Karpas-422 (cell line): Measurements from ENCODE around the gene CCDC182. TPM values are rescaled to one million over a fixed set of nuclear protein-coding genes. Genes with fewer than 3 reads are reported as not detected.

Experiments
- DNase-seq: peaks from one replicate; pipeline ENCODE4 v3.0.0-alpha.2; 2015
- H2AFZ ChIP-seq: fragments of 200-600 bp; sonication (generic); 2 replicates; pipeline ENCODE4 v1.6.1; 2014; ENCODE audit warnings: antibody characterized with exemption, low read length, mixed read lengths
- H3K27ac ChIP-seq: fragments of 200-600 bp; sonication (generic); 2 replicates; pipeline ENCODE4 v1.5.1; 2014; ENCODE audit warnings: mild to moderate bottlenecking, low read length, moderate library complexity
- H3K27me3 ChIP-seq: fragments of 200-600 bp; sonication (generic); 2 replicates; pipeline ENCODE4 v1.6.1; 2014; ENCODE audit warnings: low read length, mixed read lengths
- H3K36me3 ChIP-seq: fragments of 200-600 bp; sonication (generic); 2 replicates; pipeline ENCODE4 v1.6.1; 2014; ENCODE audit warnings: low read length, mixed read lengths; ENCODE audit not compliant: insufficient read depth
- H3K4me1 ChIP-seq: fragments of 200-600 bp; sonication (generic); 2 replicates; pipeline ENCODE4 v1.6.1; 2014; ENCODE audit warnings: mild to moderate bottlenecking, low read length, mixed read lengths
- H3K4me2 ChIP-seq: fragments of 200-600 bp; sonication (generic); 2 replicates; pipeline ENCODE4 v1.6.1; 2014; ENCODE audit warnings: low read length, low read depth, mild to moderate bottlenecking; ENCODE audit not compliant: poor library complexity, severe bottlenecking
- H3K4me3 ChIP-seq: fragments of 200-600 bp; sonication (generic); 2 replicates; pipeline ENCODE4 v1.5.1; 2014; ENCODE audit warnings: mild to moderate bottlenecking, antibody characterized with exemption, low read length, mixed read lengths
- H3K79me2 ChIP-seq: fragments of 200-600 bp; sonication (generic); 2 replicates; pipeline ENCODE4 v1.6.1; 2014; ENCODE audit warnings: mild to moderate bottlenecking, low read length, mixed read lengths
- H3K9ac ChIP-seq: fragments of 200-600 bp; sonication (generic); 2 replicates; pipeline ENCODE4 v1.6.0; 2014; ENCODE audit warnings: low read length
- H3K9me2 ChIP-seq: fragments of 200-600 bp; sonication (generic), shearing (Covaris generic); replicated peaks from 2 replicates; pipeline ENCODE4 v1.6.0; 2014; ENCODE audit warnings: mild to moderate bottlenecking, low read length, moderate library complexity; ENCODE audit not compliant: insufficient read depth
- H3K9me3 ChIP-seq: fragments of 300-700, 200-600 bp; sonication (generic); 2 replicates; pipeline ENCODE4 v1.6.1; 2014; ENCODE audit warnings: low read length, mixed read lengths
- H4K20me1 ChIP-seq: fragments of 200-600 bp; sonication (generic); 2 replicates; pipeline ENCODE4 v1.6.1; 2014; ENCODE audit warnings: mild to moderate bottlenecking, antibody characterized with exemption, low read length, low read depth; ENCODE audit not compliant: insufficient read depth
- total RNA-seq: library from RNA; depleted of rRNA; stranded (reverse); fragments of >200 nt; shearing (Covaris generic); gene quantifications from 2 replicates; pipeline ENCODE4 v1.2.3, GENCODE V29; 2014; ENCODE audit warnings: low replicate concordance

CCDC182 gene
- total RNA-seq, 1 experiment from 2014 or later, result not detected

DNA sequence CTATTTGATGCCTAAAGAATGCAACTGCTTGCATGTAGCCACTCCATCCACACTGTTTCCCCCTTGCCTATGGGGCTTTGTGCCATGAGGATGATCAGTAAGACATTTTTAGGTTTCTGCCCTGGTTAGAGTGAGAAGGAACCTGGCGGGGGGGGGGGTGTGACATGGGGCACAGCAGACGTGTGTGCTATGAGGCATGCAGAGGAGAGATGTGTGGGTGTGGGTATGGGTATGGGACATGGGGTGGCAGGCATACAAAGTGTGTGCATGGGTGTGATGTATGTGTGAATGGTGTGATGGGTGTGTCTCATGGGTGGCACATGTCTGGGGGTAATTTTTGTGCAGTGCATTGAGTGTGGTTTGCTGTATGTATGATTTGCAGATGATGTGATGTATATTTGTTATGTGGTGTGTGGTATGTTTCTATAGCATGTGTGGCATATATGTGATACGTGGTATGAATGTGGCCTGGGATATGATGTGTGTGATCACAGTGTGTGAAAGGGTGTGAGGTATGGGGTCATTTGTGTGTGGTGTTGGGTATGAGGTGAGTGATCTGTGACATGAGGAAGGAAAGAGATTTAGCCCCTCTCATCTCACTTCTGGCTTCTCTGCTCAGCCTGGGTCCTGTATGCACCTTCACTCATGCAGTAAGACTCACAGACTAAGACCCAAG lies 14.9 kb downstream of the CCDC182 start:
- H3K27me3 ChIP-seq, result no peaks in the 10 kb centered on the region
- no peaks in the 10 kb centered on the region for H3K36me3 ChIP-seq
- no peaks in the 10 kb centered on the region for H3K9me2 ChIP-seq
- H3K4me3 ChIP-seq, result no peak overlapping the region
- H3K9ac ChIP-seq, result no peak overlapping the region
- H2AFZ ChIP-seq, result no peak overlapping the region
- peaks cover 7% of the 10 kb centered on the region for H3K4me1 ChIP-seq
- H3K79me2 ChIP-seq, result no peaks in the 10 kb centered on the region
- no peaks in the 10 kb centered on the region for H3K9me3 ChIP-seq
- no peak overlapping the region for H3K4me2 ChIP-seq
- no peak overlapping the region for H3K27ac ChIP-seq
- no peak for DNase-seq
- no peaks in the 10 kb centered on the region; the same call in 1 of the 2 replicates for H4K20me1 ChIP-seq

DNA sequence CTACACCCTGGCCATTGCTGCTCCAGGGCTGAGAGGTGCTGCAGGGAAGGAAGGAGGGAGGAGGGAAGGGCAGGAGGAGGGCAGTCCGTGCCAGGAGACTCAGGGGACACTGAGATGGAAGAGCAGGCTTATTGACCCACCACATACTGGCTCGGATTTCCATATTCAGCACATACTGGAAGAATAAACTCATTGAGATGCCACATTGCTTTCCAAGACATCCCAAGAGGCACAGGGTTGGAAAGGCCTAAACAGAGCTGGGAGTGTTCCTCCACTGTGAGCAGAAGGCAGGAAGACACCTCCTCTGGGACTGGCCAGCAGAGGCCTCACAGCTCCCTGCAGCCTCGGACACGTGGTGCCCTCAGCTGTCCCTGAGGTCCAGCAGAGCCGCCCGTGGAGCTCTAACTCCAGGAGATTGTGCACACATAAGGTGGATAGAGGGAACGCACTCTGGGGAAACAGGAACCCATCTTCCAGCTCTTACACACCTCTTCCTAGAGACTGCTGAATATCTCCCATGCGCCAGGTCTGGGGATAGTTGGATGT lies 17.4 kb downstream of the CCDC182 start:
- no peak overlapping the region for H3K9ac ChIP-seq
- DNase-seq, result no peak

DNA sequence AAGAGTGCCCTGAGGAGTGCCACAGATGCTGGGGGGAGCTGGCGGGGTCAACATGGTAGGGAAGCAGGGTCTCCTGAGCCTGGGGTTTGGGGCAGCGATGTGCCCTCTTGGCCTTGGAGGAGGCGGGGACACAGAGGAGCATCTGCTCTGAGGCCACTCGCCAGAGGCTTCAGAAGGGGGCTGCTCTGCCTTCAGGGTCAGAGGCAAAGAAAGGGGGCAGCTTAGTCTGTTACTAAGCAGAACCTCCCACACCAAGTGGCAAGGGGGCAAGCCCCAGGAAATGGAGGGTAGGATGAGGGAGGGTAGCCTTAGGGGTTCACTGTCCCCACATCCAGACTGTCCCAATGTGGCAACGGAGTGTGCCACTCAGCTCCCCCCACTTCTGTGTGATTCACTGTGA lies 18.3 kb downstream of the CCDC182 start:
- H3K4me2 ChIP-seq, result no peak overlapping the region
- no peak overlapping the region for H3K27ac ChIP-seq
- H3K4me3 ChIP-seq, result no peak overlapping the region
- no peaks in the 10 kb centered on the region for H3K27me3 ChIP-seq
- no peaks in the 10 kb centered on the region for H3K9me3 ChIP-seq
- peaks cover 16% of the 10 kb centered on the region for H3K4me1 ChIP-seq
- no peak for DNase-seq
- H4K20me1 ChIP-seq, result no peaks in the 10 kb centered on the region; the same call in 1 of the 2 replicates
- no peaks in the 10 kb centered on the region for H3K9me2 ChIP-seq
- H2AFZ ChIP-seq, result no peak overlapping the region
- H3K9ac ChIP-seq, result no peak overlapping the region
- no peaks in the 10 kb centered on the region for H3K36me3 ChIP-seq
- no peaks in the 10 kb centered on the region for H3K79me2 ChIP-seq

More for the DNA sequence above, 17.4 kb downstream of the CCDC182 start:
- Histone ChIP-seq H3K27me3 (no peaks in the 10 kb centered on the region), H3K9me2 (no peaks in the 10 kb centered on the region), H3K4me3 (no peak overlapping the region), H3K9me3 (no peaks in the 10 kb centered on the region), H3K36me3 (no peaks in the 10 kb centered on the region), H4K20me1 (no peaks in the 10 kb centered on the region; the same call in 1 of the 2 replicates), H3K4me1 (peaks cover 16% of the 10 kb centered on the region), H2AFZ (no peak overlapping the region), H3K27ac (no peak overlapping the region), H3K4me2 (no peak overlapping the region), H3K79me2 (no peaks in the 10 kb centered on the region)

DNA sequence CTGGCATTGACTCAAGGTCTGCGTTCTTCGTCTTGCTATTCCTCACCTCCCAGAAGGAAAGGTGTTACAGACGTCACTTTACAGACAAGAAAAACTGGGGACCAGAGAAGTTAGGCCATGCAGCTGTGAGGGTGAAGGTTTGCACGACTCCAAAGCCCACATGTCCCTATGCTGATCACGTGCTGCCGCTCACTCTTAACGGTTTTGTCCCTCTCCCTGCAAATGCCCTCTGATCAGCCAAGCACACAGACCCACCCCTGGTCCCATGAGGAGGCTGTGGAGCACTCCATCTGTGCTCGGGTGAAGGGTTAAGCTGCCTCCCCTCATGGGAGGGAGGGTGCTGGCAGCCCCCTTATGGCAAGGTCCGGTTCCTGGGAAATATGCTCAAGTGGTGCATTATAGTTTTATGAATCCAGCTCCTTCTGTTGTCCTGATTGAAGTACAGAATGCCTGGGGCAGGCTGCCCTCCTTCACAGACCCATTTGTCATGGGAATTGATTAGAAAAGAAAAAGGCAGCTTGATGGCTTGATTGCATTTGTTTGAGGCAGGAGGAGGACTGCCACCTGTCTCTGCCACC lies 18.8 kb downstream of the CCDC182 start:
- Histone ChIP-seq H3K79me2 (no peaks in the 10 kb centered on the region), H3K9me2 (no peaks in the 10 kb centered on the region), H3K4me2 (no peak overlapping the region), H3K9me3 (no peaks in the 10 kb centered on the region), H3K27ac (no peak overlapping the region), H3K4me1 (peaks cover 16% of the 10 kb centered on the region), H3K27me3 (no peaks in the 10 kb centered on the region), H4K20me1 (no peaks in the 10 kb centered on the region; the same call in 1 of the 2 replicates), H3K4me3 (no peak overlapping the region), H2AFZ (no peak overlapping the region), H3K9ac (no peak overlapping the region), H3K36me3 (no peaks in the 10 kb centered on the region)
- DNase-seq, result no peak

DNA sequence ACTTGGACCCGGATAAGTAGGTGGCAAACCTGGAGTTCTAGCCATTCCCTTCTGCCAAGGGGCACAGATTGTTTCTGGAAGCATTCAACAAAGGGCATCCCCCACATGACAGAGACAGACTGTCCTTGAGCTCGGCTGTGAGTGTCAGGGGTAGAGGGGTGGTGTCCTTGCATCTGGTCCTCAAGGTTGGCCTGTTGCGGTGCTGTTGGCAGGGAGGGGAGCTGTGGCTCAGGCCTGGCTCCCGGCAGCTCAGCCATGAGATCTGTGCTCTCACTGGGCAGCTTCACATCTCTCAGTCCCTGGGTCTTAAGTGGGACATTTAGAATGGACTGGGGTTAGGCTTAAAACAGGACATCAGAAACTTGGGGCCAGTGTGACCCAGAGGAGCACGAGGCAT lies 20.4 kb downstream of the CCDC182 start:
- Histone ChIP-seq H3K27me3 (no peaks in the 10 kb centered on the region), H3K9ac (no peak overlapping the region), H4K20me1 (no peaks in the 10 kb centered on the region), H3K9me2 (no peaks in the 10 kb centered on the region), H3K4me3 (no peak overlapping the region), H3K36me3 (no peaks in the 10 kb centered on the region), H3K79me2 (no peaks in the 10 kb centered on the region), H3K27ac (no peak overlapping the region), H3K9me3 (no peaks in the 10 kb centered on the region), H3K4me1 (peaks cover 16% of the 10 kb centered on the region), H3K4me2 (no peak overlapping the region), H2AFZ (no peak overlapping the region)
- DNase-seq, result no peak

DNA sequence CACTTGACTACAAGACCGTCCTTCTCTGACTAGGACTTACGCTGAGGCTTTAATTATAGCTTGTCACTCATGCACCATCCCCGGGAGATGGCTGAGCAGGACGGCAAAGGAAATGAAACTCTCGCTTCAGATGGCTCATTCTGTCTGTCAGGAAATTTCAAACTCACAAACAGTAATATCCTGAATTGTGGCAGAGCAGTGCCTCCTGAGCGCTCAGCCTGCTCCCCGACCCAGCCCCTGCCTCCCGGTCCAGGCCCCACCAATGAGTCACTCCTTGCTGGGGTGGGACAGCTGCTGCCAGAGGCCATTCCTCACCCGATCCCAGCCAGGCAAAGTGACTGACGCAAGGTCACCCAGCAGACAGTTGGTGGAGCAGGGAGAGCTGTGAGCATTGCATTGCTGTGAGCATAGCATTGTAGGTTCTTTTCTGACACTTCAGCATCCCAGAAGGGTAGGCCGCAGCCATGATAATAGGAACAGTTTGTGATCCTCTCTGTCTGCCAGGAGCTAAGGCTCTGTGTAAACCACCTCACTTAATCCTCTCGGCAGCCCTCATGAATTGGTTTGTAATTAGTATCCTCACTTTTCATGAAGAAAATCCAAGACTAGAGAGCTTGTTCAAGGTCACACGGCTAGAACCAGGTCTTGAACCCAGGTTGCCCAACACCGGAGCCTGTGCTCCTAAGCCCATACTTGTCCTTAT lies 20.9 kb downstream of the CCDC182 start:
- no peak overlapping the region for H2AFZ ChIP-seq
- H3K36me3 ChIP-seq, result no peaks in the 10 kb centered on the region
- H3K9ac ChIP-seq, result no peak overlapping the region
- no peaks in the 10 kb centered on the region for H3K79me2 ChIP-seq
- peak; percentile 66 for DNase-seq
- H3K4me3 ChIP-seq, result no peak overlapping the region
- no peaks in the 10 kb centered on the region for H3K27me3 ChIP-seq
- H3K27ac ChIP-seq, result no peak overlapping the region
- H3K4me2 ChIP-seq, result peak overlapping the region; percentile 12
- peaks cover 16% of the 10 kb centered on the region for H3K4me1 ChIP-seq
- H3K9me3 ChIP-seq, result no peaks in the 10 kb centered on the region
- no peaks in the 10 kb centered on the region for H4K20me1 ChIP-seq
- H3K9me2 ChIP-seq, result no peaks in the 10 kb centered on the region

DNA sequence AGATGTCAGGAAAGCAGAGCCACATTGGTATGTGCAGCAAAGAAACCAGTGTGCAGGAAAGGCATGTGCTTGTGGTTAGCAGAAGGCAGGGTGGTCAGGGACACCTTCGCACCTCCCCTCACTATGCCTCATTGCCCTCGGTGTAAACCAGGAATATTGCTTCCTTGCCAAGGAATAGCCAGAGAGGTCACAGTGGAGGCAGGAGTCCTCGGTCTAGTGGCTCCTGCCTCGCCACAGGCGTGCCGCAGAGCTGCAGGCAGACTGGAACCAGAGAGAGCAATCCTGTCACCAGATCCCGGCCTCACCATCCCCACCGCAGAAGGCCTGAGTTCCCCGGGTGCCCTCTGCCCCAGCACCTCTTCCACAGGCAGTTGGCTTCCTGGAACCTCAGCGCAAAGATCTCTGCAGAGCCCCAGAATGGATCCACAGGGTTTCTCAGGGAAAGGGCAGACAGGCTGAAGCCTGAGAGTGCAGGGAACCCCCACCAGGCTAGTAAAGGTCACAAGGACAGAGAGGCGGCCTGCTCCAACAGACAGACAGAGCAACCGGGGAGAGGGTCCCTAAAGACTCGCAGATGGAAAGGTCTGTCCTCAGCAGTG lies 21.6 kb downstream of the CCDC182 start:
- H3K4me2 ChIP-seq, result peak overlapping the region; percentile 12
- H2AFZ ChIP-seq, result no peak overlapping the region
- H3K9me2 ChIP-seq, result no peaks in the 10 kb centered on the region
- DNase-seq, result no peak
- H3K9me3 ChIP-seq, result no peaks in the 10 kb centered on the region
- no peak overlapping the region for H3K4me3 ChIP-seq
- H3K27ac ChIP-seq, result no peak overlapping the region
- H3K4me1 ChIP-seq, result peaks cover 16% of the 10 kb centered on the region
- no peaks in the 10 kb centered on the region for H3K27me3 ChIP-seq
- H3K36me3 ChIP-seq, result no peaks in the 10 kb centered on the region
- H3K79me2 ChIP-seq, result no peaks in the 10 kb centered on the region
- H3K9ac ChIP-seq, result no peak overlapping the region
- no peaks in the 10 kb centered on the region for H4K20me1 ChIP-seq

DNA sequence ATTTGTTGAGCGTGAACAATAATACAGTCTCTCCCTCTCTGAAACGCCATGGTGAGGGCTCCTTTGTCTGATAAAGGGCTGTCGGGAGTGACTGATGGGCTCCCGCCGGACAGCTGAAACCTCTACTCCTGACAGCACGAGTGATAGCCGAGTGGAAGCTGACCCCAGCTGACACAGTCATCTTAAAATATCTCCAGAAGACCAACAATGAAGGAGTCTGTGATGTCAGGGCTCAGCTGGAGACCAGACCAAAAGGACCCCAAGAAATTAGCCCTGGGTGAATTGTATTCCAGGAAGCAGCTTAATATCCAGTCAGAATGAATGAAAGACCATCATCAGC lies 22.4 kb downstream of the CCDC182 start:
- H3K4me1 ChIP-seq, result peaks cover 16% of the 10 kb centered on the region
- no peak overlapping the region for H3K4me3 ChIP-seq
- no peaks in the 10 kb centered on the region for H4K20me1 ChIP-seq
- no peaks in the 10 kb centered on the region for H3K36me3 ChIP-seq
- H3K27ac ChIP-seq, result no peak overlapping the region
- no peak overlapping the region for H3K4me2 ChIP-seq
- no peaks in the 10 kb centered on the region for H3K9me2 ChIP-seq
- no peak overlapping the region for H2AFZ ChIP-seq
- no peaks in the 10 kb centered on the region for H3K79me2 ChIP-seq
- no peak overlapping the region for H3K9ac ChIP-seq
- no peak for DNase-seq
- H3K9me3 ChIP-seq, result no peaks in the 10 kb centered on the region
- no peaks in the 10 kb centered on the region for H3K27me3 ChIP-seq
